H1 (cell line): ENCODE data around the gene TMEM178B. TPM values are rescaled to one million over a fixed set of nuclear protein-coding genes. Genes with fewer than 3 reads are reported as not detected.

Experiments used
- CTCF ChIA-PET: fragments of 300-600 bp; sonication (Branson Sonifier 250); formaldehyde crosslinking; loops from one replicate; lab custom pipeline; 2021; ENCODE audit not compliant: partially characterized antibody; lab: Charles Lee
- POLR2A ChIA-PET: fragments of 300-600 bp; sonication (Branson Sonifier 250); formaldehyde crosslinking; loops from one replicate; lab custom pipeline; 2021; ENCODE audit warnings: inconsistent platforms; ENCODE audit not compliant: partially characterized antibody; lab: Charles Lee
- DNase-seq, 2 experiments: peaks; one replicate each; pipeline versions ENCODE4 v3.0.0 to v3.0.0-alpha.2; 2010 to 2022; ENCODE audit warnings: low spot score in 2 of 2, low read depth in 1 of 2, mixed read lengths in 1 of 2
- FAIRE-seq: peaks from 2 replicates; lab custom pipeline; 2011; peaks lifted over from hg19 to GRCh38; lab: Jason Lieb, UNC
- H2AFZ ChIP-seq: 2 replicates; pipeline ENCODE4 v1.8.1; 2012; ENCODE audit warnings: low read length, inconsistent platforms
- H2AK5ac ChIP-seq: 2 replicates; pipeline ENCODE4 v1.6.1; 2013; ENCODE audit warnings: low read depth, low read length
- H2BK120ac ChIP-seq: replicated peaks from 2 replicates; pipeline ENCODE3; 2013; ENCODE audit warnings: low read depth, low read length, inconsistent platforms
- H2BK12ac ChIP-seq: 2 replicates; pipeline ENCODE4 v1.6.1; 2013; ENCODE audit warnings: low read depth, low read length
- H2BK15ac ChIP-seq: 2 replicates; pipeline ENCODE4 v1.6.1; 2013; ENCODE audit warnings: low read length
- H2BK20ac ChIP-seq: 2 replicates; pipeline ENCODE4 v1.6.1; 2013; ENCODE audit warnings: low read length
- H2BK5ac ChIP-seq: 2 replicates; pipeline ENCODE4 v1.6.1; 2013; ENCODE audit warnings: low read depth, low read length
- H3K14ac ChIP-seq: 2 replicates; pipeline ENCODE4 v1.6.1; 2013; ENCODE audit warnings: inconsistent platforms; ENCODE audit not compliant: insufficient read length
- H3K18ac ChIP-seq: 2 replicates; pipeline ENCODE4 v1.6.1; 2013; ENCODE audit warnings: low read length; ENCODE audit errors: extremely low read depth
- H3K23ac ChIP-seq: 2 replicates; pipeline ENCODE4 v1.6.1; 2013; ENCODE audit warnings: inconsistent platforms; ENCODE audit not compliant: insufficient read length
- H3K23me2 ChIP-seq: 2 replicates; pipeline ENCODE4 v1.6.1; 2013; ENCODE audit warnings: low read depth, low read length
- H3K27ac ChIP-seq: 2 replicates; pipeline ENCODE4 v1.6.1; 2011; ENCODE audit warnings: low read depth, low read length, inconsistent platforms
- H3K27me3 ChIP-seq, 4 experiments: replicated peaks in 1 of 4; 1 replicate in 1 of 4; 2 replicates in 3 of 4; pipeline versions ENCODE4 v1.6.1 to v1.8.1; 2011 to 2013; ENCODE audit warnings: low read length in 3 of 4, mild to moderate bottlenecking in 3 of 4, inconsistent platforms in 2 of 4, mixed read lengths in 2 of 4, moderate library complexity in 1 of 4; ENCODE audit not compliant: control insufficient read depth in 3 of 4, insufficient read depth in 3 of 4; ENCODE audit errors: extremely low read depth in 1 of 4
- H3K36me3 ChIP-seq, 4 experiments: 2 replicates each; pipeline versions ENCODE4 v1.6.1 to v1.8.1; 2011 to 2013; ENCODE audit warnings: mild to moderate bottlenecking in 4 of 4, low read length in 3 of 4, moderate library complexity in 2 of 4, control low read depth in 1 of 4, inconsistent platforms in 1 of 4; ENCODE audit not compliant: insufficient read depth in 4 of 4, control insufficient read depth in 2 of 4
- H3K4ac ChIP-seq: replicated peaks from 2 replicates; pipeline ENCODE3; 2013; ENCODE audit warnings: low read length, low read depth, mixed read lengths, inconsistent platforms; ENCODE audit not compliant: insufficient read length
- H3K4me1 ChIP-seq, 4 experiments: replicated peaks in 1 of 4; 1 replicate in 1 of 4; 2 replicates in 3 of 4; pipeline versions ENCODE4 v1.6.1 to v1.8.1; 2011 to 2013; ENCODE audit warnings: low read length in 3 of 4, inconsistent platforms in 2 of 4, mixed read lengths in 1 of 4; ENCODE audit not compliant: insufficient read depth in 4 of 4, control insufficient read depth in 3 of 4
- H3K4me2 ChIP-seq, 2 experiments: 2 replicates each; pipeline versions ENCODE4 v1.6.1 to v1.8.1; 2011 to 2013; ENCODE audit warnings: low read depth in 2 of 2, low read length in 2 of 2, control low read depth in 1 of 2, inconsistent platforms in 1 of 2, mild to moderate bottlenecking in 1 of 2; ENCODE audit not compliant: insufficient read depth in 1 of 2
- H3K4me3 ChIP-seq, 4 experiments: fragments of 200-600, 300-600 bp in 1 of 4; sonication (generic), shearing (Covaris generic), sonication (Bioruptor Twin) in 1 of 4; 2 replicates each; pipeline versions ENCODE4 v1.5.1 to v1.8.1; 2011 to 2016; ENCODE audit warnings: low read length in 4 of 4, low read depth in 3 of 4, control low read depth in 2 of 4, inconsistent platforms in 2 of 4, mild to moderate bottlenecking in 2 of 4, mixed read lengths in 1 of 4, moderate library complexity in 1 of 4; ENCODE audit not compliant: insufficient read depth in 2 of 4; ENCODE audit errors: extremely low read depth in 1 of 4
- H3K56ac ChIP-seq: replicated peaks from 2 replicates; pipeline ENCODE3; 2013; ENCODE audit warnings: low read depth, mild to moderate bottlenecking, mixed read lengths, low read length, inconsistent platforms; ENCODE audit not compliant: insufficient read length
- H3K79me1 ChIP-seq: 2 replicates; pipeline ENCODE4 v1.6.1; 2013; ENCODE audit warnings: low read depth, low read length, control low read depth
- H3K79me2 ChIP-seq, 2 experiments: 2 replicates each; pipeline versions ENCODE4 v1.6.1 to v1.8.1; 2012 to 2013; ENCODE audit warnings: low read length in 2 of 2, mild to moderate bottlenecking in 2 of 2, inconsistent platforms in 1 of 2; ENCODE audit not compliant: insufficient read depth in 2 of 2, control insufficient read depth in 1 of 2
- H3K9ac ChIP-seq, 4 experiments: replicated peaks in 1 of 4; 1 replicate in 1 of 4; 2 replicates in 3 of 4; pipeline versions ENCODE4 v1.6.1 to v1.8.1; 2011 to 2013; ENCODE audit warnings: low read depth in 3 of 4, low read length in 3 of 4, control low read depth in 2 of 4, mild to moderate bottlenecking in 2 of 4, moderate library complexity in 2 of 4, inconsistent platforms in 1 of 4; ENCODE audit errors: extremely low read depth in 1 of 4
- H3K9me3 ChIP-seq, 2 experiments: 2 replicates each; pipeline versions ENCODE4 v1.6.1 to v1.8.1; 2012 to 2013; ENCODE audit warnings: mild to moderate bottlenecking in 2 of 2, moderate library complexity in 2 of 2, control low read depth in 1 of 2, inconsistent platforms in 1 of 2, low read depth in 1 of 2, low read length in 1 of 2, mixed read lengths in 1 of 2; ENCODE audit not compliant: insufficient read depth in 2 of 2
- H4K20me1 ChIP-seq, 2 experiments: replicated peaks in 1 of 2; 2 replicates each; pipeline versions ENCODE3 to v1.8.1; 2011 to 2013; ENCODE audit warnings: inconsistent platforms in 2 of 2, low read length in 2 of 2, mild to moderate bottlenecking in 1 of 2; ENCODE audit not compliant: insufficient read depth in 2 of 2, control insufficient read depth in 1 of 2
- H4K5ac ChIP-seq: 2 replicates; pipeline ENCODE4 v1.6.1; 2013; ENCODE audit warnings: low read length, low read depth, mixed read lengths, inconsistent platforms; ENCODE audit not compliant: insufficient read length
- H4K8ac ChIP-seq: 2 replicates; pipeline ENCODE4 v1.8.0; 2013; ENCODE audit warnings: mild to moderate bottlenecking, moderate library complexity, low read length, inconsistent platforms; ENCODE audit not compliant: insufficient read depth; ENCODE audit errors: extremely low read depth
- H4K91ac ChIP-seq: replicated peaks from 2 replicates; pipeline ENCODE3; 2013; ENCODE audit warnings: low read length, mixed read lengths, inconsistent platforms; ENCODE audit not compliant: insufficient read length
- ASH2L ChIP-seq: fragments of 200-600, 300-600 bp; sonication (generic); IDR thresholded peaks from one replicate; pipeline ENCODE4 v1.7.1; 2017; ENCODE audit warnings: low read length
- BCL11A ChIP-seq, 2 experiments: IDR thresholded peaks; one replicate each; pipeline ENCODE4 v1.6.1; 2011; ENCODE audit warnings: low read depth in 2 of 2, low read length in 2 of 2, mild to moderate bottlenecking in 2 of 2
- CHD1 ChIP-seq: IDR thresholded peaks from 2 replicates; pipeline ENCODE4 v1.6.1; 2012; ENCODE audit warnings: low read depth, low read length, improper control_type of control experiment
- FOSL1 ChIP-seq: IDR thresholded peaks from 2 replicates; pipeline ENCODE4 v1.6.1; 2011; ENCODE audit warnings: mild to moderate bottlenecking, low read depth, low read length, moderate library complexity; ENCODE audit not compliant: insufficient read depth
- HDAC6 ChIP-seq: IDR thresholded peaks from one replicate; pipeline ENCODE4 v1.7.1; 2012; ENCODE audit warnings: low read depth, mild to moderate bottlenecking, inconsistent platforms, low read length, moderate library complexity
- KDM1A ChIP-seq: fragments of 200-600, 300-600 bp; sonication (generic); IDR thresholded peaks from 2 replicates; pipeline ENCODE4 v1.7.1; 2016; ENCODE audit warnings: mild to moderate bottlenecking, low read length, borderline replicate concordance
- RFX5 ChIP-seq: IDR thresholded peaks from 2 replicates; pipeline ENCODE4 v1.6.1; 2011; ENCODE audit warnings: low read depth, low read length, improper control_type of control experiment, borderline replicate concordance
- RXRA ChIP-seq: IDR thresholded peaks from 2 replicates; pipeline ENCODE4 v1.6.1; 2011; ENCODE audit warnings: low read depth, mild to moderate bottlenecking, low read length, moderate library complexity; ENCODE audit not compliant: insufficient read depth
- SIX5 ChIP-seq: IDR thresholded peaks from 2 replicates; pipeline ENCODE4 v1.6.1; 2011; ENCODE audit warnings: mild to moderate bottlenecking, low read depth, low read length
- SP4 ChIP-seq: IDR thresholded peaks from 2 replicates; pipeline ENCODE4 v1.6.1; 2012; ENCODE audit warnings: low read length, inconsistent platforms
- TEAD4 ChIP-seq: IDR thresholded peaks from 2 replicates; pipeline ENCODE4 v1.6.1; 2012; ENCODE audit warnings: low read depth, low read length, inconsistent platforms, mixed read lengths
- WGBS, 2 experiments: shearing (Covaris generic) in 1 of 2; methylation state at CpG; one replicate each; pipeline versions ENCODE4 v1.1.6 to v1.1.7; 2013 to 2015; ENCODE audit warnings: low lambda C conversion rate in 2 of 2, mixed read lengths in 2 of 2, inconsistent platforms in 1 of 2, low coverage in 1 of 2, missing lambda C conversion rate in 1 of 2; ENCODE audit not compliant: insufficient replicate concordance in 2 of 2, insufficient coverage in 1 of 2, insufficient read length in 1 of 2; ENCODE audit errors: extremely low coverage in 1 of 2, missing lambda C conversion rate in 1 of 2; 5-methylcytosine and 5-hydroxymethylcytosine counted together
- polyA plus RNA-seq, 7 experiments: library from polyadenylated mRNA; depleted of rRNA in 3 of 7; stranded (reverse) in 5 of 7; unstranded in 2 of 7; fragments of >200 nt in 5 of 7; fragments of 200-250 nt in 2 of 7; gene quantifications; 1 replicate in 5 of 7; 2 replicates in 1 of 7; 4 replicates in 1 of 7; pipeline versions ENCODE4 v1.2.1 to v1.2.3, GENCODE V29; 2011 to 2013; ENCODE audit warnings: missing spikeins in 2 of 7, mixed read lengths in 2 of 7
- total RNA-seq: library from RNA; stranded (reverse); fragmentation: NEBNext Ultra II Directional; extraction: Animal tissue kit (Norgen Biotek cat#: 25700); gene quantifications from 2 replicates; pipeline ENCODE4 v1.2.1, GENCODE V29; 2021
- TF ChIP-seq, protein P1 (sequence below), 3 experiments: IDR thresholded peaks; 1 replicate in 2 of 3; 2 replicates in 1 of 3; pipeline versions ENCODE4 v1.5.1 to v1.6.1; 2011; ENCODE audit warnings: low read length in 3 of 3, mild to moderate bottlenecking in 3 of 3, inconsistent platforms in 2 of 3, low read depth in 1 of 3, moderate library complexity in 1 of 3; ENCODE audit not compliant: insufficient read depth in 1 of 3; ENCODE audit errors: control extremely low read depth in 1 of 3

Gene TMEM178B
- total and polyA plus RNA-seq, 2 of the 8 experiments (the other 6 are each of a cell fraction or from before 2014, with no cell fraction given), result 5.3 to 18.1 TPM

DNA sequence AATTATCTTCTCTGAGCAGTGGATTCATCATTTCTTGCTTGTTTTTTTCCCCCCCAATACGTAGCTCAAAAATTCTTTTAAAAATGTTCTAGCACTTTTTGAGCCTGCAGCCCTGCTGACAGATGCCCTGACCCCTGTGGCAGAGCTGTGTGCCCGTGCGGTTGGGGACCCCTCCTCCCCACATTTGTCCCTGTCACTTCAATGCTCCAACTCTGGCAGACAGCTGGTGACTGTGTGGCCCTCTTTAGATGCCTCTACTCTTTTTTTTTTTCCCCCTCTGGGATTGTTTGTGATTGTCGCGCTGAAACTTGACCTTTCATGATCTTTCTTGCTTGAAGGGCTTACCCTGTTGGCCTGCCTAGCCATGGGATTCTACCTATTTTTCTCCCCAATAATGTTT, 214.1 kb downstream of the TMEM178B start:
- no peaks in the 10 kb centered on the region; the same call in 1 of the 2 replicates for H3K79me1 ChIP-seq
- no peaks in the 10 kb centered on the region for H3K27me3 ChIP-seq
- H3K4me1 ChIP-seq, result peaks cover 0 to 3% (median 0%) of the 10 kb centered on the region in 4 experiments; a peak in 1 of 7 replicates
- H2AFZ ChIP-seq, result no peak overlapping the region
- H3K4ac ChIP-seq, result no peak overlapping the region
- no peak overlapping the region for H2BK15ac ChIP-seq
- H2BK20ac ChIP-seq, result no peak overlapping the region
- no peaks in the 10 kb centered on the region for H3K79me2 ChIP-seq
- H4K5ac ChIP-seq, result no peak overlapping the region
- H3K14ac ChIP-seq, result no peak overlapping the region
- H2AK5ac ChIP-seq, result no peak overlapping the region
- no peak overlapping the region for H3K18ac ChIP-seq
- no peaks in the 10 kb centered on the region for H3K36me3 ChIP-seq
- no peak overlapping the region for H2BK12ac ChIP-seq
- no peak overlapping the region for H3K23ac ChIP-seq
- H3K27ac ChIP-seq, result no peak overlapping the region
- CTCF ChIA-PET, result interaction anchor here (0.6 to 1.6 kb wide), 5 partner anchors 11 to 362 kb away, joined by 3 to 5 read pairs (median 3); no protein-coding TSS in a partner anchor
- no peaks in the 10 kb centered on the region for H3K23me2 ChIP-seq
- no peak overlapping the region for H3K4me2 ChIP-seq
- H2BK5ac ChIP-seq, result no peak overlapping the region
- no peak overlapping the region for H2BK120ac ChIP-seq
- 76% methylated on average over 5 of the region's 5 CpGs; no CpG with 5 or more reads in 1 of the 2 experiments for WGBS, 2 experiments
- no peak overlapping the region for H3K56ac ChIP-seq
- FAIRE-seq (no peak), DNase-seq (no peak)
- POLR2A ChIA-PET, result interaction anchor here (0.7 to 1.0 kb wide), 2 partner anchors 111 to 256 kb away, joined by 3 read pairs; no protein-coding TSS in a partner anchor
- H3K9ac ChIP-seq, result no peak overlapping the region
- no peaks in the 10 kb centered on the region for H3K9me3 ChIP-seq
- H4K8ac ChIP-seq, result no peak overlapping the region
- no peak overlapping the region for H3K4me3 ChIP-seq
- H4K20me1 ChIP-seq, result peaks cover 2% of the 10 kb centered on the region in 2 experiments
- H4K91ac ChIP-seq, result no peak overlapping the region
- TF ChIP-seq, protein P1, sequence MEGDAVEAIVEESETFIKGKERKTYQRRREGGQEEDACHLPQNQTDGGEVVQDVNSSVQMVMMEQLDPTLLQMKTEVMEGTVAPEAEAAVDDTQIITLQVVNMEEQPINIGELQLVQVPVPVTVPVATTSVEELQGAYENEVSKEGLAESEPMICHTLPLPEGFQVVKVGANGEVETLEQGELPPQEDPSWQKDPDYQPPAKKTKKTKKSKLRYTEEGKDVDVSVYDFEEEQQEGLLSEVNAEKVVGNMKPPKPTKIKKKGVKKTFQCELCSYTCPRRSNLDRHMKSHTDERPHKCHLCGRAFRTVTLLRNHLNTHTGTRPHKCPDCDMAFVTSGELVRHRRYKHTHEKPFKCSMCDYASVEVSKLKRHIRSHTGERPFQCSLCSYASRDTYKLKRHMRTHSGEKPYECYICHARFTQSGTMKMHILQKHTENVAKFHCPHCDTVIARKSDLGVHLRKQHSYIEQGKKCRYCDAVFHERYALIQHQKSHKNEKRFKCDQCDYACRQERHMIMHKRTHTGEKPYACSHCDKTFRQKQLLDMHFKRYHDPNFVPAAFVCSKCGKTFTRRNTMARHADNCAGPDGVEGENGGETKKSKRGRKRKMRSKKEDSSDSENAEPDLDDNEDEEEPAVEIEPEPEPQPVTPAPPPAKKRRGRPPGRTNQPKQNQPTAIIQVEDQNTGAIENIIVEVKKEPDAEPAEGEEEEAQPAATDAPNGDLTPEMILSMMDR (IDR thresholded peaks at IDR 0.05; ENCODE audit: control extremely low read depth in 1 of 3, insufficient read depth in 1 of 3, low read depth in 1 of 3, low read length in 3 of 3), result no peak
- TF ChIP-seq SIX5 (no peak), BCL11A (IDR thresholded peaks at IDR 0.05; ENCODE audit: low read depth in 2 of 2, low read length in 2 of 2) (no peak), CHD1 (no peak), RFX5 (no peak), HDAC6 (no peak), RXRA (no peak), KDM1A (no peak), ASH2L (no peak), SP4 (no peak), FOSL1 (no peak), TEAD4 (no peak)
